Measurements from ENCODE around the gene NT5DC3. TPM values are rescaled to one million over a fixed set of nuclear protein-coding genes. Genes with fewer than 3 reads are reported as not detected.

The NT5DC3 gene
- total and polyA plus RNA-seq, 2 of the 13 experiments (the other 11 are each of a cell fraction or from before 2014, with no cell fraction given) = 3.2 to 6.6 TPM

- TF ChIP-seq ETV5 (CRISPR knock-in tag; IDR thresholded peaks at IDR 0.05; ENCODE audit: borderline replicate concordance) (no peak), ERF (CRISPR knock-in tag; IDR thresholded peaks at IDR 0.05) (no peak), ZNF513 (CRISPR knock-in tag; conservative IDR thresholded peaks at IDR 0.05) (no peak), SP2 (CRISPR knock-in tag; IDR thresholded peaks at IDR 0.05) (no peak), ZNF451 (CRISPR knock-in tag; IDR thresholded peaks at IDR 0.05) (no peak), PPARG (CRISPR knock-in tag; conservative IDR thresholded peaks at IDR 0.05) (peak; percentile 78), ZNF607 (CRISPR knock-in tag; IDR thresholded peaks at IDR 0.05; ENCODE audit: borderline replicate concordance) (no peak), ATRX (CRISPR knock-in tag; IDR thresholded peaks at IDR 0.05; ENCODE audit: borderline replicate concordance) (no peak), ATF2 (CRISPR knock-in tag; IDR thresholded peaks at IDR 0.05) (peak; percentile 68; the same call in 1 of the 2 replicates), TEF (CRISPR knock-in tag; IDR thresholded peaks at IDR 0.05) (no peak), ZNF329 (CRISPR knock-in tag; IDR thresholded peaks at IDR 0.05; ENCODE audit: low read depth) (no peak), IKZF5 (CRISPR knock-in tag; IDR thresholded peaks at IDR 0.05) (no peak; the same call in 1 of the 2 replicates), ZNF557 (CRISPR knock-in tag; IDR thresholded peaks at IDR 0.05) (no peak), ZNF484 (CRISPR knock-in tag; IDR thresholded peaks at IDR 0.05; ENCODE audit: borderline replicate concordance, low read depth) (no peak), ARID5B (CRISPR knock-in tag; IDR thresholded peaks at IDR 0.05) (peak; percentile 92), HOXD1 (CRISPR knock-in tag; IDR thresholded peaks at IDR 0.05) (no peak), HMG20B (CRISPR knock-in tag; conservative IDR thresholded peaks at IDR 0.05) (0 out of 2 replicates have a peak, but pooled peaks have one; percentile 26), ZNF326 (CRISPR knock-in tag; IDR thresholded peaks at IDR 0.05; ENCODE audit: borderline replicate concordance) (no peak), ZNF496 (CRISPR knock-in tag; IDR thresholded peaks at IDR 0.05; ENCODE audit: insufficient replicate concordance) (no peak)
- TF ChIP-seq, protein P1, sequence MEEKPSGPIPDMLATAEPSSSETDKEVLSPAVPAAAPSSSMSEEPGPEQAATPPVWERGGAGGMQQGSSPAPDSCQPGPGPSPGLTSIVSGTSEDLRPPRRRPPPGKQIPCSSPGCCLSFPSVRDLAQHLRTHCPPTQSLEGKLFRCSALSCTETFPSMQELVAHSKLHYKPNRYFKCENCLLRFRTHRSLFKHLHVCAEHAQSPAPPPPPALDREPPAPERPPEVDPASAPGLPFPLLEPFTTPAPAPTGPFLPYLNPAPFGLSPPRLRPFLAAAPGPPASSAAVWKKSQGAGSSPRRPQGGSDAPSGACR (CRISPR knock-in tag; IDR thresholded peaks at IDR 0.05) = no peak
Observed at GRCh38 chr12:103838254-103838914, 2.6 kb downstream of the NT5DC3 start (continued).

All from HepG2 (cell line).